Measurements from ENCODE around the gene TLR3.

TLR3 gene

GRCh38 chr4:186107947-186108346 is 39.0 kb downstream of the TLR3 start:
- DNase-seq = no peak

- DNase-seq = no peak
Measured at GRCh38 chr4:186108391-186108790, 39.4 kb downstream of the TLR3 start.

- DNase-seq = no peak
Measured at GRCh38 chr4:186109245-186109644, 40.3 kb downstream of the TLR3 start.

DNA sequence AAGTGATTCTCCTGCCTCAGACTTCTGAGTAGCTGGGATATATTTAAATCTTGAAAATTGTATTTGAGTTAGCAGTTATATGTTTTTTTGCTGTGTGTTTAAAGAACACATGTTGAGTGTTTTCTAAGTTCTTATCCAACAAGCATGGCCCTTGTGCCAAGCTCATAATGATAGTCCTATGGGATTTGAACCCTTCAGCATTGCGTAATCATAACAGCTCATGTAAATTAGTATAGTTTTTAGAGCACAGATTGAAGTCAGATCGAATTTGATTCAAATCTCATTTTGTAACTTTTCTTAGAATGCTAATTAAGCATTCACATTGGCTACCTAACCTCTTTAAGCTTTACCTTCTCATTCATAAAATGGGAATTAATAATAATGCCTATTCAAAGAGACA is 47.7 kb downstream of the TLR3 start:
- DNase-seq = no peak

GRCh38 chr4:186118582-186118981 is 49.6 kb downstream of the TLR3 start:
- no peak for DNase-seq

- no peak for DNase-seq
Measured at GRCh38 chr4:186121057-186121456, 52.1 kb downstream of the TLR3 start.

DNA sequence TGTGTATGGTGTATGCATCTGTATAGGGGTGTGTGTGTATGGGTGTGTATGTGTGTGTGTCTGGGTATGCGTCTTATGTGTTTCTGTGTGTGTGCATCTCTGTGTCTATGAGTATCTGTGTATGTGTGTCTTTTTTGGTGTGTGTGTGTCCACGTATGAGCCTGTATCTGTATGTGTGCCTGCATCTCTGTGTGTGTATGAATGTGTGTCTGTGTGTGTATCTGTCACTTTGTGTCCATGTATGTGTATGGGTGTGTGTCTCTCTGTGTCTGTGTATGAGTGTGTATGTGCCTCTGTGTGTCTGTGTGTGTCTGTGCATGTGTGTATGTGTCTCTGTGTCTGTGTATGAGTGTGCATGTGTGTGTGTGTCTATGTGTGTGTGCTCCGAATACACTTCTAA is 59.9 kb downstream of the TLR3 start:
- no peak for DNase-seq

DNA sequence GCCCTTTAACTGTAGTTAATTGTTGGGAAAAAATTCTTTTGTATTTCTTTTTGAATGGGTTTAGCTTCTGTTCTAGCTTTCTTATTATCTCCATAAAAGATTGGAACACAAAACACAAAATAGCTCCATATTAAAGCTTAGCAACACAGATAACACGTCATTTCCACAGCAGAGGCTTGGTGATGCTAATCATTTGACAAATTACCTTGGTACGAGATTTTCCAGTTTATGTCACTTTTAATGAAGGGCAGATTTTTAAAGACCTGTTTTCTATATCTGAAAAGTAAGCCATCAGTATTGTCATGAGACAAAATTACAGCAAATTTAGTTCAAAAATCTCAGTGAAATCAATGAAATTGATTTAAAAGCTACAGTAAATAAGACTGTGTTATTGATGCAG is 63.0 kb downstream of the TLR3 start:
- no peak for DNase-seq

- DNase-seq = no peak
Measured at GRCh38 chr4:186132577-186133242, 63.8 kb downstream of the TLR3 start.

GRCh38 chr4:186134257-186134656 is 65.3 kb downstream of the TLR3 start:
- no peak for DNase-seq

- no peak for DNase-seq
Measured at GRCh38 chr4:186134861-186135260, 65.9 kb downstream of the TLR3 start.

DNA sequence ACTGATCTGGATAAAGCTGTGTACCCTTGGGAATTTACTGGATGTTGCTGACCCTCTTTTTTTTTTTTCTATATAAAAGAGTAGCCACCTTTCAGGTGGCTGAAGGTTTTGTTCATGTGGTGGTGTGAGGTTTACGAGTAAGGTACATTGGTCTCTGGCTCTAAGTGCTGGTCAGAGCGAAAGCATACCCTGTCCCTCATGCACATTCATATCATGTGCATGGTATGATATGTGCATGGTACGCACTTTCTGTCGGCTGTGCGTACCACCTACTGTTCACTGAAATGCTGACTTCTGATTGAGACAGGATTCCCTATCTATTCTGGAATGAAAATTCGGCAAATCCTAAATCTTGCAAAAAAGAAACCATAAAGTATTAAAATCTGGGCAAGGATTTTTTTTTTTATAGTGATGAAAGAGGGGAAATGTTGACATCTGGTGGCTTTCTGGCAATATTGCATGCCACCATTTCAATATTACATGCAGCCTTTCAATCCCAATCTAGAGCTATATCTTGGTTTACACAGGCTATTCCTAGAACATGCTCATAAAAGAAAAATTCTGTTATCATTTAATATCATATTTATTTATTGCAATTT is 68.3 kb downstream of the TLR3 start:
- DNase-seq = no peak
